Naive B cell (primary cell): ENCODE measurements around the gene C1QTNF4. TPM values are rescaled to one million over a fixed set of nuclear protein-coding genes. Genes with fewer than 3 reads are reported as not detected.
"Not testable (repeated sequence)": the region's sequence is repeated elsewhere in the genome, so short reads cannot be mapped to it uniquely, and the experiment has no call there.

Experiments used
- ATAC-seq, 2 donors: fragments of 150-1000 bp; cut with Tn5 transposase; 2 replicates each; pipeline ENCODE4 v1.10.0; 2021; ENCODE audit warnings: low read depth in 2 of 2, mild to moderate bottlenecking in 2 of 2, moderate library complexity in 2 of 2
- DNase-seq: peaks from one replicate; pipeline ENCODE4 v3.0.0; 2022
- H3K27ac Mint-ChIP-seq, 6 donors: one replicate each; pipeline ENCODE4 v1.8.0; 2020 to 2022; ENCODE audit warnings: mild to moderate bottlenecking in 6 of 6, mixed read lengths in 6 of 6, moderate library complexity in 5 of 6, inconsistent platforms in 2 of 6
- H3K27me3 Mint-ChIP-seq, 3 donors: one replicate each; pipeline ENCODE4 v1.8.0; 2021 to 2022; ENCODE audit warnings: mixed read lengths in 3 of 3, mild to moderate bottlenecking in 1 of 3
- H3K36me3 Mint-ChIP-seq, 2 donors: one replicate each; pipeline ENCODE4 v1.8.0; 2020 to 2022; ENCODE audit warnings: mixed read lengths in 2 of 2, inconsistent platforms in 1 of 2, mild to moderate bottlenecking in 1 of 2
- H3K4me1 Mint-ChIP-seq, 3 donors: one replicate each; pipeline ENCODE4 v1.8.0; 2020 to 2022; ENCODE audit warnings: mixed read lengths in 3 of 3, inconsistent platforms in 1 of 3, mild to moderate bottlenecking in 1 of 3, moderate library complexity in 1 of 3
- H3K4me3 Mint-ChIP-seq, 8 donors: one replicate each; pipeline ENCODE4 v1.8.0; 2020 to 2022; ENCODE audit warnings: mild to moderate bottlenecking in 8 of 8, mixed read lengths in 8 of 8, moderate library complexity in 8 of 8, inconsistent platforms in 2 of 8
- H3K9me3 Mint-ChIP-seq, 7 donors: one replicate each; pipeline ENCODE4 v1.8.0; 2020 to 2022; ENCODE audit warnings: mixed read lengths in 7 of 7, mild to moderate bottlenecking in 5 of 7, inconsistent platforms in 2 of 7, moderate library complexity in 1 of 7
- polyA plus RNA-seq, 6 donors: library from polyadenylated mRNA; unstranded; fragments of 300-500 nt; fragmentation: Illumina TruSeq; gene quantifications; one replicate each; pipeline ENCODE4 v1.2.3, GENCODE V29; 2021; ENCODE audit warnings: low read depth in 6 of 6

C1QTNF4 gene
- polyA plus RNA-seq, 6 donors from 2014 or later, result 0.91 TPM; not detected in 5

- Mint-ChIP-seq H3K36me3 (peaks cover 0 to 6% of the 10 kb centered on the region in 2 donors), H3K4me3 (peak overlapping the region in 1 of 8 donors; percentile 15), H3K27me3 (no peaks in the 10 kb centered on the region), H3K27ac (peak overlapping the region in 3 of 6 donors; percentile 7 to 39 (median 17)), H3K4me1 (peaks cover 5 to 21% (median 20%) of the 10 kb centered on the region in 3 donors), H3K9me3 (no peaks in the 10 kb centered on the region)
- DNase-seq, result no peak
- no peak for ATAC-seq
Measured at GRCh38 chr11:47571895-47572294, 22.3 kb downstream of the C1QTNF4 start.

- Mint-ChIP-seq H3K36me3 (peaks cover 0 to 6% of the 10 kb centered on the region in 2 donors), H3K9me3 (no peaks in the 10 kb centered on the region), H3K27me3 (no peaks in the 10 kb centered on the region), H3K4me3 (peak overlapping the region in 1 of 8 donors; percentile 15), H3K27ac (peak overlapping the region in 4 of 6 donors; percentile 12 to 59 (median 41)), H3K4me1 (peaks cover 9 to 27% (median 21%) of the 10 kb centered on the region in 3 donors)
- DNase-seq (no peak), ATAC-seq (no peak)
Measured at GRCh38 chr11:47571357-47571729, 22.9 kb downstream of the C1QTNF4 start.

GRCh38 chr11:47570651-47571356 lies 23.4 kb downstream of the C1QTNF4 start:
- Mint-ChIP-seq H3K4me3 (peak overlapping the region in 1 of 8 donors; percentile 15), H3K27ac (peak overlapping the region in 1 of 6 donors; percentile 12), H3K4me1 (peaks cover 9 to 27% (median 22%) of the 10 kb centered on the region in 3 donors), H3K36me3 (peaks cover 0 to 6% of the 10 kb centered on the region in 2 donors), H3K27me3 (no peaks in the 10 kb centered on the region), H3K9me3 (no peaks in the 10 kb centered on the region)
- no peak for DNase-seq
- ATAC-seq, result no peak

GRCh38 chr11:47569646-47570045 lies 24.6 kb downstream of the C1QTNF4 start:
- no peaks in the 10 kb centered on the region for H3K9me3 Mint-ChIP-seq
- H3K4me3 Mint-ChIP-seq, result no peak overlapping the region
- DNase-seq (no peak), ATAC-seq (no peak)
- H3K27ac Mint-ChIP-seq, result peak overlapping the region in 1 of 6 donors; percentile 47
- no peaks in the 10 kb centered on the region for H3K27me3 Mint-ChIP-seq
- peaks cover 0 to 6% of the 10 kb centered on the region in 2 donors for H3K36me3 Mint-ChIP-seq
- peaks cover 14 to 31% (median 25%) of the 10 kb centered on the region in 3 donors for H3K4me1 Mint-ChIP-seq

- Mint-ChIP-seq H3K36me3 (no peaks in the 10 kb centered on the region), H3K4me3 (peak overlapping the region; percentile 81 to 93 (median 84)), H3K9me3 (no peaks in the 10 kb centered on the region), H3K27me3 (no peaks in the 10 kb centered on the region), H3K27ac (peak overlapping the region in 4 of 6 donors; percentile 56 to 78 (median 66)), H3K4me1 (peaks cover 9 to 18% (median 14%) of the 10 kb centered on the region in 3 donors)
- ATAC-seq (no peak), DNase-seq (no peak)
Measured at GRCh38 chr11:47566149-47566698, 28.0 kb downstream of the C1QTNF4 start.

- H3K27me3 Mint-ChIP-seq, result no peaks in the 10 kb centered on the region
- no peaks in the 10 kb centered on the region for H3K36me3 Mint-ChIP-seq
- DNase-seq (peak; percentile 57), ATAC-seq (peak; percentile 92 to 93)
- no peaks in the 10 kb centered on the region for H3K9me3 Mint-ChIP-seq
- H3K4me3 Mint-ChIP-seq, result peak within 1 kb of the TSS; percentile 81 to 94 (median 84)
- H3K4me1 Mint-ChIP-seq, result peaks cover 9 to 18% (median 12%) of the 10 kb centered on the region in 3 donors
- peak within 1 kb of the TSS; percentile 72 to 91 (median 79) for H3K27ac Mint-ChIP-seq
Measured at GRCh38 chr11:47565340-47566148, 28.7 kb downstream of the C1QTNF4 start, which contains the start of gene PTPMT1. TSS of gene PTPMT1 (plus strand) at chr11:47565599. CDS start at chr11:47565623, 24 bp downstream.

GRCh38 chr11:47564933-47565339 lies 29.3 kb downstream of the C1QTNF4 start:
- ATAC-seq (no peak), DNase-seq (no peak)
- no peaks in the 10 kb centered on the region for H3K27me3 Mint-ChIP-seq
- no peaks in the 10 kb centered on the region for H3K9me3 Mint-ChIP-seq
- peak overlapping the region in 5 of 6 donors; percentile 47 to 91 (median 75) for H3K27ac Mint-ChIP-seq
- peak overlapping the region; percentile 79 to 94 (median 82) for H3K4me3 Mint-ChIP-seq
- H3K4me1 Mint-ChIP-seq, result peaks cover 9 to 18% (median 12%) of the 10 kb centered on the region in 3 donors
- no peaks in the 10 kb centered on the region for H3K36me3 Mint-ChIP-seq

GRCh38 chr11:47564366-47564765 lies 29.8 kb downstream of the C1QTNF4 start:
- DNase-seq, H3K9me3 Mint-ChIP-seq, ATAC-seq, H3K27me3 Mint-ChIP-seq, H3K36me3 Mint-ChIP-seq: not testable (repeated sequence)
- Mint-ChIP-seq H3K4me1 (peaks cover 9 to 18% (median 12%) of the 10 kb centered on the region in 3 donors), H3K27ac (peak overlapping the region in 3 of 6 donors; percentile 47 to 76 (median 50)), H3K4me3 (peak overlapping the region; percentile 40 to 82 (median 62))

- ATAC-seq, result not testable (repeated sequence)
- peak overlapping the region in 1 of 6 donors; percentile 37 for H3K27ac Mint-ChIP-seq
Measured at GRCh38 chr11:47562393-47562792, 31.8 kb downstream of the C1QTNF4 start.

GRCh38 chr11:47560426-47560825 lies 33.8 kb downstream of the C1QTNF4 start:
- Mint-ChIP-seq H3K36me3 (no peaks in the 10 kb centered on the region), H3K4me3 (peak overlapping the region in 1 of 8 donors; percentile 26), H3K27ac (no peak overlapping the region), H3K4me1 (peaks cover 5 to 9% (median 6%) of the 10 kb centered on the region in 3 donors), H3K27me3 (no peaks in the 10 kb centered on the region), H3K9me3 (no peaks in the 10 kb centered on the region)
- no peak for ATAC-seq
- no peak for DNase-seq

More at GRCh38 chr11:47562393-47562792, 31.8 kb downstream of the C1QTNF4 start:
- Mint-ChIP-seq H3K4me3 (peak overlapping the region in 1 of 8 donors; percentile 27), H3K4me1 (peaks cover 9 to 18% (median 12%) of the 10 kb centered on the region in 3 donors)
- H3K9me3 Mint-ChIP-seq, H3K36me3 Mint-ChIP-seq, H3K27me3 Mint-ChIP-seq, DNase-seq: not testable (repeated sequence)

- no peaks in the 10 kb centered on the region for H3K4me1 Mint-ChIP-seq
- no peaks in the 10 kb centered on the region for H3K36me3 Mint-ChIP-seq
- H3K27ac Mint-ChIP-seq, result no peak overlapping the region
- H3K4me3 Mint-ChIP-seq, result no peak overlapping the region
- H3K27me3 Mint-ChIP-seq, result no peaks in the 10 kb centered on the region
- H3K9me3 Mint-ChIP-seq, result no peaks in the 10 kb centered on the region
- DNase-seq (no peak), ATAC-seq (no peak)
Measured at GRCh38 chr11:47558695-47559094, 35.5 kb downstream of the C1QTNF4 start.

- H3K36me3 Mint-ChIP-seq, H3K27ac Mint-ChIP-seq, ATAC-seq, DNase-seq, H3K4me3 Mint-ChIP-seq, H3K27me3 Mint-ChIP-seq, H3K9me3 Mint-ChIP-seq: not testable (repeated sequence)
- peaks cover 9 to 12% (median 9%) of the 10 kb centered on the region in 3 donors for H3K4me1 Mint-ChIP-seq
Measured at GRCh38 chr11:47557004-47557403, 37.2 kb downstream of the C1QTNF4 start.

GRCh38 chr11:47553406-47553743 lies 40.8 kb downstream of the C1QTNF4 start:
- H3K27ac Mint-ChIP-seq, result peak overlapping the region; percentile 73 to 97 (median 89)
- H3K4me3 Mint-ChIP-seq, result peak overlapping the region; percentile 86 to 99 (median 94)
- ATAC-seq, result peak; percentile 14 to 15
- H3K36me3 Mint-ChIP-seq, result peaks cover 0 to 4% of the 10 kb centered on the region in 2 donors
- H3K27me3 Mint-ChIP-seq, result no peaks in the 10 kb centered on the region
- no peaks in the 10 kb centered on the region for H3K9me3 Mint-ChIP-seq
- peaks cover 29 to 44% (median 39%) of the 10 kb centered on the region in 3 donors for H3K4me1 Mint-ChIP-seq
- DNase-seq, result no peak
